Glutamatergic neuron (in vitro differentiated cells): Measurements from ENCODE around the gene PRPF6. TPM values are rescaled to one million over a fixed set of nuclear protein-coding genes. Genes with fewer than 3 reads are reported as not detected.

Experiments used
- DNase-seq: peaks from one replicate; pipeline ENCODE4 v3.0.0; 2022
- H3K27ac Mint-ChIP-seq: one replicate; pipeline ENCODE4 v1.8.0; 2020; ENCODE audit warnings: mild to moderate bottlenecking, mixed read lengths, inconsistent platforms; ENCODE audit not compliant: unreplicated experiment
- H3K27me3 Mint-ChIP-seq: one replicate; pipeline ENCODE4 v1.8.0; 2020; ENCODE audit warnings: mild to moderate bottlenecking, moderate library complexity, mixed read lengths, inconsistent platforms; ENCODE audit not compliant: unreplicated experiment
- H3K36me3 Mint-ChIP-seq: one replicate; pipeline ENCODE4 v1.8.0; 2020; ENCODE audit warnings: mild to moderate bottlenecking, mixed read lengths, inconsistent platforms; ENCODE audit not compliant: unreplicated experiment
- H3K4me1 Mint-ChIP-seq: one replicate; pipeline ENCODE4 v1.8.0; 2020; ENCODE audit warnings: mild to moderate bottlenecking, low read depth, mixed read lengths, inconsistent platforms; ENCODE audit not compliant: unreplicated experiment
- H3K4me3 Mint-ChIP-seq: one replicate; pipeline ENCODE4 v1.8.0; 2020; ENCODE audit warnings: mild to moderate bottlenecking, mixed read lengths, inconsistent platforms; ENCODE audit not compliant: unreplicated experiment
- H3K9me3 Mint-ChIP-seq: one replicate; pipeline ENCODE4 v1.8.0; 2020; ENCODE audit warnings: mild to moderate bottlenecking, moderate library complexity, mixed read lengths, inconsistent platforms; ENCODE audit not compliant: unreplicated experiment
- total RNA-seq: library from RNA; stranded (reverse); fragmentation: NEBNext Ultra II Directional; extraction: Animal tissue kit (Norgen Biotek cat#: 25700); gene quantifications from one replicate; pipeline ENCODE4 v1.2.1, GENCODE V29; 2021; ENCODE audit not compliant: unreplicated experiment
- TF ChIP-seq, protein P1 (sequence below): fragments of 200-600 bp; sonication (generic); IDR thresholded peaks from one replicate; pipeline ENCODE4 v1.5.0; 2021; ENCODE audit not compliant: partially characterized antibody, unreplicated experiment

Gene PRPF6
- total RNA-seq, 1 donor from 2014 or later, result 60.9 TPM

DNA sequence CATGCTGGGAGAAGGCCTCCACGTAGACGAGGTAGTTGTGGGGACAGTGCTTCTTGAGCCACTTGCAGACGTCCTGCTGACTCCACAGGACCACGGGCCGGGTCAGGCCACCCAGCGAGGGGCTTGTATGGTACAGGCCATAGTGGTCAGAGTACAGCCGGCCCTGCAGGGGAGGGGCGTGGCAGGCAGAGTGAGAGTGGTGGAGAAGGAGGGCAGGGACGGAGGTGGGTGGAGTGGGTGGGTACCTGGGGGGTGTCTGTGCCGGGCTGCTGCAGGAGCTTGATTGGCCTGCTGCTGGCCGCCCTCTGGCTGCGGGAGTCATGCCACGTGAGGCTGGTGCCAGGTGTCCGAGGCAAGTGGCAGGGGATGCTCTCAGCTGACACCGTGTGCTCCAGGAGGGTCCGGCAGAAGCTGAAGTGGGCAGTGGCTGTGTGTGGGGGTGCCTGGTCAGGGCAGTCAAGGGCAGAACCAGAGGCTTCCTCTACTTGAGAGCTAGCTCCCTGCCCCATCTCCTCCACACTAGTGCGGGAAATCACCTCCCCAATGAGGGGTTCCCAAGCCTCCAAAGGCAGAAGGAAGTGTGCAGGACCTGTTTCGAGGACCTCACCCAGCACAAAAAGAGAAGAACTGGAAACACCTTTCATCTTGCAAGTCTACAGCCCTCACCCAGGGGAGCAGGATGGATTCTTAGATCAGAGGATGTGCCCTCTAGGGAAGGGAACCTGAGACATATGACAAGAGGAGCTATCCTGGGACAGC lies 3.8 kb upstream of the PRPF6 start:
- DNase-seq, result peak; percentile 19
- TF ChIP-seq, protein P1, sequence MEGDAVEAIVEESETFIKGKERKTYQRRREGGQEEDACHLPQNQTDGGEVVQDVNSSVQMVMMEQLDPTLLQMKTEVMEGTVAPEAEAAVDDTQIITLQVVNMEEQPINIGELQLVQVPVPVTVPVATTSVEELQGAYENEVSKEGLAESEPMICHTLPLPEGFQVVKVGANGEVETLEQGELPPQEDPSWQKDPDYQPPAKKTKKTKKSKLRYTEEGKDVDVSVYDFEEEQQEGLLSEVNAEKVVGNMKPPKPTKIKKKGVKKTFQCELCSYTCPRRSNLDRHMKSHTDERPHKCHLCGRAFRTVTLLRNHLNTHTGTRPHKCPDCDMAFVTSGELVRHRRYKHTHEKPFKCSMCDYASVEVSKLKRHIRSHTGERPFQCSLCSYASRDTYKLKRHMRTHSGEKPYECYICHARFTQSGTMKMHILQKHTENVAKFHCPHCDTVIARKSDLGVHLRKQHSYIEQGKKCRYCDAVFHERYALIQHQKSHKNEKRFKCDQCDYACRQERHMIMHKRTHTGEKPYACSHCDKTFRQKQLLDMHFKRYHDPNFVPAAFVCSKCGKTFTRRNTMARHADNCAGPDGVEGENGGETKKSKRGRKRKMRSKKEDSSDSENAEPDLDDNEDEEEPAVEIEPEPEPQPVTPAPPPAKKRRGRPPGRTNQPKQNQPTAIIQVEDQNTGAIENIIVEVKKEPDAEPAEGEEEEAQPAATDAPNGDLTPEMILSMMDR, result no peak
- H3K36me3 Mint-ChIP-seq, result no peaks in the 10 kb centered on the region
- H3K4me3 Mint-ChIP-seq, result peak overlapping the region; percentile 36
- H3K27ac Mint-ChIP-seq, result no peak overlapping the region
- H3K4me1 Mint-ChIP-seq, result peaks cover 13% of the 10 kb centered on the region
- H3K9me3 Mint-ChIP-seq, result peaks cover 11% of the 10 kb centered on the region
- H3K27me3 Mint-ChIP-seq, result peaks cover 17% of the 10 kb centered on the region

DNA sequence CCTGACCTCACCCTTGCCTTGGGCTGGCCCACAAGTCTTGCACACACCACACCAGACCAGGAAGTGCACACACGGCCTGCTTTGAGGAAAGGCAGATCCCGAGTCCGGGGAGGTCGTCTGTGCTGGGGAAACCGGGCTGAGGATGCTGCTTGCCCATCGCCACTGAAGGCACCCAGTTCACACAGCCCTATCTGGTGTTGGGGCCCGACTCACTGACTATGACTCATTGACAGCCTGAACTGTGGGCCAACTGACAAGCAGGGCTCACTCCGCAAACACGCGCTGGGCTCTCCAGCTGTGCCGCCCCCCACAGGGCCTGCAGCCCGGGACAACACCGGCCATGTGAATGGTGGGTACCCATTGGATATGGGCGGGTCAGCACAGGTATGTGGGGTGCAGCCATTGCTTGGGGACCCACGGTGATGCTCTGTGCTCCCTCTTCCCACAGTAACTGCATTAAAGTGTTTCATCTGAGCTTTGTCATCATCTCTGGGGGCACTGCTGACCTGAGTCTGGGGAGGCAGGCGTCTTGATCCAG lies 3.1 kb upstream of the PRPF6 start:
- peaks cover 11% of the 10 kb centered on the region for H3K9me3 Mint-ChIP-seq
- peak; percentile 14 for DNase-seq
- H3K4me1 Mint-ChIP-seq, result peaks cover 13% of the 10 kb centered on the region

DNA sequence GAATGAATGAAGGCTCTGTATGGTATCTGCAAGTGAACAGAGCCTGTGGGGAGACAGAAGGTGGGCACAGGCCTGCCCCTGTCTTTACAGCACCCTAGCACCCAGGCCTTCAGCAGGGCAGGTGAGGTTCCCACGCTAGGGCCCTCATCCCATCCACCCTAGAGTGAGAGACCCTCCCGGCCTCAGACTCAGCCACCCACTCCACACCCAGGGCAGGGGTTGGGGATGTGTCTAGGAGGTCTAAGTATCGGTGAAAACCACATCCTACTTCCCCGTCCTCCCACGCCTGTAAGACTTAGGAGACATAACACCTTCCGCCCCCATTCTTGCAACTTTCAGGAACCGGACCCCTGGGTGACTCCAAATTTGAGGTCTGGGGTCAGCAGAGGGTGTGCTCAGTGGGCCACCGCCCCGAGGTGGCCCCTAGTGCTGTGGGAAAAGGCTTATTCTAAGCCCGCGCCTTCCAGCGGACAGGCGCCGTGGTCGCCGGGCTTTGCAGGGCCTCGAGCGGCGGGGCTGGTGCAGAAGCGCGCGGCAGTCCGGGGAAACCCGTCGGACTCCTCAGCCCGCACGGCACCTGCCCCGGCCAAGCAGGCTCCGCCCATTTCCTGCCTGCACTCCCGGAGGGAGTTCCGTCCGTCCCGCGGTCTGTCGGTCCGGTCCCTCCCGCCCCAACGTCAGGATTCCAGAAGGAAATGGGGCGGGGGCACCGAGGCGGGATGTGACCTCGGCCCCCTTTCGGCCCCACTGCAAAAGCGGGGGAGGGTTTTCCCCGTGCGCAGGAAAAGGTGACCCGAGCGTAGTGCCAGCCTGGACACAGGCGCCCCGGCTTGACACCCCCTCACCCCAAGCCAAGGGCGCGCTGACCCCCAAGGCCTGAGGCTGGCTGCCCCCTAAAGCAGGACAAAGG lies 2.4 kb upstream of the PRPF6 start:
- Mint-ChIP-seq H3K27me3 (peaks cover 14% of the 10 kb centered on the region), H3K4me1 (peaks cover 8% of the 10 kb centered on the region), H3K36me3 (no peaks in the 10 kb centered on the region), H3K4me3 (peak overlapping the region; percentile 71), H3K9me3 (peaks cover 8% of the 10 kb centered on the region), H3K27ac (no peak overlapping the region)
- peak; percentile 58 for DNase-seq
- TF ChIP-seq, protein P1, result no peak

More for the DNA sequence above, 3.1 kb upstream of the PRPF6 start:
- Mint-ChIP-seq H3K4me3 (peak overlapping the region; percentile 36), H3K27me3 (peaks cover 17% of the 10 kb centered on the region), H3K27ac (no peak overlapping the region), H3K36me3 (no peaks in the 10 kb centered on the region)
- TF ChIP-seq, protein P1, result no peak

DNA sequence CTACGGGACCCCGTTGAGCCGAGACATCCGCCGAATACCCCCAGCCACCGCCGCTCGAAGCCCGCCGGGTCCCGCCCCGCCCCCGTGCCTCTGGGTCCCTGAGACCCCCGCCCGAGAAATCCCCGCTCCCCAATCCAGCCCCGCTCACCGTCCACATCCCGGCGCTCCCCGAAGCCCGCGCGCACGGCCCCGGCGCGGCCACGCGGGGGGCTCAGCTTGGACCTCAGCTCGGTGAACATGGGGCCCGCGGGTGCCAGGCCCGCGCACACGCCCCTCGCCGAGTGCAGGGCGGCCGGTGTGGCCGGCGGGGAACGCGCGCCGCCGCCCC lies 1.7 kb upstream of the PRPF6 start:
- H3K4me3 Mint-ChIP-seq, result peak overlapping the region; percentile 61

More for the DNA sequence above, 1.7 kb upstream of the PRPF6 start:
- Mint-ChIP-seq H3K9me3 (peaks cover 7% of the 10 kb centered on the region), H3K27me3 (peaks cover 14% of the 10 kb centered on the region), H3K36me3 (no peaks in the 10 kb centered on the region), H3K27ac (no peak overlapping the region), H3K4me1 (peaks cover 8% of the 10 kb centered on the region)
- TF ChIP-seq, protein P1, result no peak
- no peak for DNase-seq
